ENCODE measurements around the gene PLEKHN1. TPM values are rescaled to one million over a fixed set of nuclear protein-coding genes. Genes with fewer than 3 reads are reported as not detected.
A peak's percentile ranks its signal among the peaks of the same experiment; 100 is the strongest.

PLEKHN1 gene
- total and polyA plus RNA-seq, 2 donors (not counting 3 experiments of a cell fraction or from before 2014, with no cell fraction given) = 0.29 to 0.88 TPM

DNA sequence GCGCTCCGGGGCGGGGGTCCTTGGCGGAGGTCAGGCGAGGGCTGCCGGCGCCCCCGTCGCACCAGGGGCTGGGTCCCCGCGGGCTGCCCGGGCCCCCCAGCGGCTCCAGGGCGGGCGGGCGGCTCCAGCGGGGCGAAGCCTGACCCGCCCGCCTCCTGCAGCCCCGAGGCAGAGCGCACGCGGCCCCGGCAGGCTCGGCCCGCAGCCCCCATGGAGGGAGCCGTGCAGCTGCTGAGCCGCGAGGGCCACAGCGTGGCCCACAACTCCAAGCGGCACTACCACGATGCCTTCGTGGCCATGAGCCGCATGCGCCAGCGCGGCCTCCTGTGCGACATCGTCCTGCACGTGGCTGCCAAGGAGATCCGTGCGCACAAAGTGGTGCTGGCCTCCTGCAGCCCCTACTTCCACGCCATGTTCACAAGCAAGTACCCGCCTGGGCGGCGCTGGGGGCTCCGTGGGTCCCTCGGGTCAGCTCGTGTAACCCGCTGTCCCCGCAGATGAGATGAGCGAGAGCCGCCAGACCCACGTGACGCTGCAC lies 5.1 kb upstream of the PLEKHN1 start:
- ChIA-PET POLR2A (no interaction called here), CTCF (interaction anchor here (1.8 kb wide), 1 partner anchor 57 kb away, joined by 4 read pairs; no protein-coding TSS in a partner anchor)
- FAIRE-seq (no peak), DNase-seq (ENCODE audit: low read depth, low spot score) (peak; percentile 10)
- Histone ChIP-seq H3K4me2 (ENCODE audit: insufficient read depth, low read length) (no peak overlapping the region), H3K9me3 (replicated peaks; ENCODE audit: control insufficient read depth, insufficient read depth, low read length) (no peaks in the 10 kb centered on the region), H2AFZ (ENCODE audit: low read depth, low read length) (peak overlapping the region; percentile 46), H4K20me1 (replicated peaks; ENCODE audit: control insufficient read depth, extremely low read depth, insufficient read depth, low read length) (no peaks in the 10 kb centered on the region), H3K36me3 (ENCODE audit: control insufficient read depth in 2 of 2, extremely low read depth in 1 of 2, insufficient read depth in 2 of 2, low read length in 2 of 2) (peaks cover 0 to 5% of the 10 kb centered on the region in 2 experiments), H3K27me3 (ENCODE audit: control insufficient read depth in 2 of 2, insufficient read depth in 2 of 2, low read length in 2 of 2) (no peaks in the 10 kb centered on the region), H3K4me3 (replicated peaks in 1 of 3; ENCODE audit: insufficient read depth in 1 of 3, low read depth in 1 of 3, low read length in 3 of 3) (peak overlapping the region; percentile 44 to 68 (median 45)), H3K9ac (replicated peaks; ENCODE audit: extremely low read depth, insufficient read depth, low read length) (no peak overlapping the region), H3K79me2 (ENCODE audit: control insufficient read depth, insufficient read depth, low read length) (peaks cover 18% of the 10 kb centered on the region), H3K4me1 (ENCODE audit: control insufficient read depth, extremely low read depth, insufficient read depth, low read length) (peaks cover 10% of the 10 kb centered on the region), H3K27ac (ENCODE audit: insufficient read depth, low read depth, low read length) (no peak overlapping the region), H3K9me1 (replicated peaks; ENCODE audit: control insufficient read depth, extremely low read depth, insufficient read depth, low read length) (no peaks in the 10 kb centered on the region)
- dilution Hi-C loops (cut with MboI; ENCODE audit: extremely low pct_ligation_motif_present, low sequenced_read_pairs) = no loop called here
- BruUV-seq (replicated peaks) = no TSS peak
- intact Hi-C loops (cut with micrococcal nuclease) = loop anchor here (2.0 kb wide), 1 partner anchor 20 kb away; no protein-coding TSS in a partner anchor
- TF ChIP-seq FOS (IDR thresholded peaks at IDR 0.05; ENCODE audit: borderline replicate concordance, insufficient read depth, low read length) (no peak), GATA2 (IDR thresholded peaks at IDR 0.05; ENCODE audit: insufficient read depth, insufficient read length, low read depth, low read length) (no peak), EZH2 (IDR thresholded peaks at IDR 0.05; ENCODE audit: borderline replicate concordance, low read depth, low read length, severe bottlenecking) (no peak), JUN (IDR thresholded peaks at IDR 0.05; ENCODE audit: borderline replicate concordance, insufficient read depth, insufficient read length, low read depth) (no peak), POLR2A (IDR thresholded peaks at IDR 0.05; ENCODE audit: low read depth, low read length) (no peak), MYC (IDR thresholded peaks at IDR 0.05; ENCODE audit: low read depth, low read length) (no peak), POLR2AphosphoS5 (IDR thresholded peaks at IDR 0.05; ENCODE audit: insufficient read depth, low read depth, low read length) (no peak)
- TF ChIP-seq, protein P1, sequence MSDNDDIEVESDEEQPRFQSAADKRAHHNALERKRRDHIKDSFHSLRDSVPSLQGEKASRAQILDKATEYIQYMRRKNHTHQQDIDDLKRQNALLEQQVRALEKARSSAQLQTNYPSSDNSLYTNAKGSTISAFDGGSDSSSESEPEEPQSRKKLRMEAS (IDR thresholded peaks at IDR 0.05; ENCODE audit: insufficient read depth, insufficient read length) = no peak
- TF ChIP-seq, protein P2, sequence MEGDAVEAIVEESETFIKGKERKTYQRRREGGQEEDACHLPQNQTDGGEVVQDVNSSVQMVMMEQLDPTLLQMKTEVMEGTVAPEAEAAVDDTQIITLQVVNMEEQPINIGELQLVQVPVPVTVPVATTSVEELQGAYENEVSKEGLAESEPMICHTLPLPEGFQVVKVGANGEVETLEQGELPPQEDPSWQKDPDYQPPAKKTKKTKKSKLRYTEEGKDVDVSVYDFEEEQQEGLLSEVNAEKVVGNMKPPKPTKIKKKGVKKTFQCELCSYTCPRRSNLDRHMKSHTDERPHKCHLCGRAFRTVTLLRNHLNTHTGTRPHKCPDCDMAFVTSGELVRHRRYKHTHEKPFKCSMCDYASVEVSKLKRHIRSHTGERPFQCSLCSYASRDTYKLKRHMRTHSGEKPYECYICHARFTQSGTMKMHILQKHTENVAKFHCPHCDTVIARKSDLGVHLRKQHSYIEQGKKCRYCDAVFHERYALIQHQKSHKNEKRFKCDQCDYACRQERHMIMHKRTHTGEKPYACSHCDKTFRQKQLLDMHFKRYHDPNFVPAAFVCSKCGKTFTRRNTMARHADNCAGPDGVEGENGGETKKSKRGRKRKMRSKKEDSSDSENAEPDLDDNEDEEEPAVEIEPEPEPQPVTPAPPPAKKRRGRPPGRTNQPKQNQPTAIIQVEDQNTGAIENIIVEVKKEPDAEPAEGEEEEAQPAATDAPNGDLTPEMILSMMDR (IDR thresholded peaks at IDR 0.05; ENCODE audit: extremely low read depth in 1 of 2, insufficient read depth in 1 of 2, low read depth in 1 of 2, low read length in 2 of 2) = no peak

All from endothelial cell of umbilical vein (primary cell).